Gastrocnemius medialis (tissue), 4 donors: ENCODE results near the gene IRF6.

Experiments used
- POLR2A ChIP-seq, 2 donors: fragments of 450-650 bp; IDR thresholded peaks; one replicate each; pipeline ENCODE4 v1.6.1; 2017; ENCODE audit warnings: antibody characterized with exemption in 2 of 2, mild to moderate bottlenecking in 2 of 2, moderate library complexity in 2 of 2
- TF ChIP-seq, protein P1 (sequence below), 5 experiments: fragments of 450-650 bp in 3 of 5; fragments of 200-600 bp in 2 of 5; sonication (generic) in 2 of 5; IDR thresholded peaks in 4 of 5; conservative IDR thresholded peaks in 1 of 5; 1 replicate in 4 of 5; 2 replicates in 1 of 5; pipeline ENCODE4 v1.5.1; 2016 to 2019; ENCODE audit warnings: antibody characterized with exemption in 5 of 5, mild to moderate bottlenecking in 3 of 5, moderate library complexity in 3 of 5

DNA sequence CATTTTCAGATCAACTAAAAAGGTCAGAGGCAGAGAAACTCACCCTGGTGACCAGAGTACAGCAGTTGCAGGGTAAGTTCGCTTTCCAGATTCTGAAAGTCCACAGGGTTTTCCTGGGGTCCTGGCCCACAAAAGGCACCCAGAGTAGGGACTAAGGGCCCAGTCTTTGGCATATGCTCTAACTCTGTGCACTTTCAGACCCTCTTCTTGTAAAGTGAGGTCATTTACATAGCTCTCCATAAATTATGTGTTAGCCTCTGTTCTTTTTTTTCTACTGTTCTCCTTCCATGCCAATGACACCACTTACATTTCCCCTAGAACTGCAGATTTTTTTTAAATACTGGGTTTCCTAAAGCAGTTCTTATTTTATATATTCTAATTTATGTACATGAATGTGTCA is 27.8 kb downstream of the IRF6 start:
- TF ChIP-seq POLR2A (IDR thresholded peaks at IDR 0.05) = no peak
- TF ChIP-seq, protein P1, sequence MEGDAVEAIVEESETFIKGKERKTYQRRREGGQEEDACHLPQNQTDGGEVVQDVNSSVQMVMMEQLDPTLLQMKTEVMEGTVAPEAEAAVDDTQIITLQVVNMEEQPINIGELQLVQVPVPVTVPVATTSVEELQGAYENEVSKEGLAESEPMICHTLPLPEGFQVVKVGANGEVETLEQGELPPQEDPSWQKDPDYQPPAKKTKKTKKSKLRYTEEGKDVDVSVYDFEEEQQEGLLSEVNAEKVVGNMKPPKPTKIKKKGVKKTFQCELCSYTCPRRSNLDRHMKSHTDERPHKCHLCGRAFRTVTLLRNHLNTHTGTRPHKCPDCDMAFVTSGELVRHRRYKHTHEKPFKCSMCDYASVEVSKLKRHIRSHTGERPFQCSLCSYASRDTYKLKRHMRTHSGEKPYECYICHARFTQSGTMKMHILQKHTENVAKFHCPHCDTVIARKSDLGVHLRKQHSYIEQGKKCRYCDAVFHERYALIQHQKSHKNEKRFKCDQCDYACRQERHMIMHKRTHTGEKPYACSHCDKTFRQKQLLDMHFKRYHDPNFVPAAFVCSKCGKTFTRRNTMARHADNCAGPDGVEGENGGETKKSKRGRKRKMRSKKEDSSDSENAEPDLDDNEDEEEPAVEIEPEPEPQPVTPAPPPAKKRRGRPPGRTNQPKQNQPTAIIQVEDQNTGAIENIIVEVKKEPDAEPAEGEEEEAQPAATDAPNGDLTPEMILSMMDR (IDR thresholded peaks at IDR 0.05 in 4 of 5, conservative IDR thresholded peaks at IDR 0.05 in 1 of 5) = no peak
